Measurements from ENCODE around the gene SAAL1. TPM values are rescaled to one million over a fixed set of nuclear protein-coding genes. Genes with fewer than 3 reads are reported as not detected.
A peak's percentile ranks its signal among the peaks of the same experiment; 100 is the strongest.

The SAAL1 gene
- total and polyA plus RNA-seq, 9 of the 15 experiments (the other 6 are each of a cell fraction or from before 2014, with no cell fraction given): 38.9 to 77.5 (median 56.4) TPM

GRCh38 chr11:18111005-18111404, 5.1 kb upstream of the SAAL1 start:
- Histone ChIP-seq H3K4me1 (replicated peaks in 1 of 2; ENCODE audit: control insufficient read depth in 2 of 2, insufficient read depth in 2 of 2, low read length in 2 of 2) (no peaks in the 10 kb centered on the region; a peak in 1 of 5 replicates), H3K4me3 (no peak overlapping the region), H3K9me3 (replicated peaks; ENCODE audit: control insufficient read depth, insufficient read depth, low read depth, low read length) (no peaks in the 10 kb centered on the region), H4K20me1 (replicated peaks; ENCODE audit: control insufficient read depth, insufficient read depth, low read length) (no peaks in the 10 kb centered on the region), H3K4me2 (ENCODE audit: insufficient read depth, low read length) (no peak overlapping the region), H3K27ac (ENCODE audit: extremely low read depth, low read depth, low read length) (no peak overlapping the region), H3K36me3 (ENCODE audit: control insufficient read depth, insufficient read depth, low read length) (no peaks in the 10 kb centered on the region), H3K9me1 (ENCODE audit: control insufficient read depth, insufficient read depth, low read length) (no peaks in the 10 kb centered on the region), H3K9ac (ENCODE audit: insufficient read depth in 1 of 2, low read depth in 2 of 2, low read length in 2 of 2) (no peak overlapping the region), H2AFZ (ENCODE audit: low read depth, low read length) (no peak overlapping the region), H3K79me2 (ENCODE audit: control insufficient read depth, insufficient read depth, low read length) (no peaks in the 10 kb centered on the region), H3K27me3 (ENCODE audit: control insufficient read depth in 2 of 2, insufficient read depth in 2 of 2, low read length in 2 of 2) (peaks cover 7 to 9% of the 10 kb centered on the region in 2 experiments; a peak in 4 of 5 replicates)
- ChIA-PET CTCF (ENCODE audit: low intra/inter-chr PET ratio) (no interaction called here), POLR2A (interaction anchor here (0.6 kb wide), 1 partner anchor 380 kb away, joined by 4 read pairs; no protein-coding TSS in a partner anchor)
- in situ Hi-C loops (cut with MboI): no loop called here
- intact Hi-C loops (cut with micrococcal nuclease): loop anchor here (10.0 kb wide), 1 partner anchor 624 kb away; no protein-coding TSS in a partner anchor
- FAIRE-seq (no peak), DNase-seq (ENCODE audit: extremely low read depth in 1 of 4, low spot score in 3 of 4) (no peak), ATAC-seq (no peak)
- no TSS peak for BruUV-seq (replicated peaks)
- 0% methylated on average over 2 of the region's 2 CpGs for WGBS (ENCODE audit: insufficient coverage, low coverage, missing lambda C conversion rate)
- TF ChIP-seq ZNF318 (IDR thresholded peaks at IDR 0.05; ENCODE audit: borderline replicate concordance in 1 of 2, low read depth in 1 of 2): no peak
- no peak for TF ChIP-seq NCOA4 (IDR thresholded peaks at IDR 0.05; ENCODE audit: partially characterized antibody)
- no peak for TF ChIP-seq CBFB (CRISPR knock-in tag; IDR thresholded peaks at IDR 0.05)
- no peak for TF ChIP-seq CCAR2 (IDR thresholded peaks at IDR 0.05; ENCODE audit: low read depth, low read length)
- peak; percentile 93 for TF ChIP-seq REST (IDR thresholded peaks at IDR 0.05; ENCODE audit: borderline replicate concordance)
- 0 out of 2 replicates have a peak, but pooled peaks have one; percentile 57 for TF ChIP-seq REST (CRISPR knock-in tag; IDR thresholded peaks at IDR 0.05; ENCODE audit: low read depth)
